ENCODE results near the gene SLC24A4. TPM values are rescaled to one million over a fixed set of nuclear protein-coding genes. Genes with fewer than 3 reads are reported as not detected.
A peak's percentile ranks its signal among the peaks of the same experiment; 100 is the strongest.

Gene SLC24A4
- total and polyA plus RNA-seq, 4 donors: 5.8 to 11.8 (median 6.9) TPM

GRCh38 chr14:92421751-92422150, 98.8 kb downstream of the SLC24A4 start:
- WGBS (ENCODE audit: insufficient coverage): no CpG with 5 or more reads among the region's 6 CpGs
- no peak overlapping the region for H3K27ac ChIP-seq (ENCODE audit: low read depth, low read length)
- peak in 1 of 6 donors; percentile 79 for DNase-seq (ENCODE audit: low read depth in 4 of 6, low spot score in 6 of 6)

GRCh38 chr14:92425101-92425500, 102.1 kb downstream of the SLC24A4 start:
- no peaks in the 10 kb centered on the region for H3K9me3 ChIP-seq (ENCODE audit: control insufficient read depth, insufficient read depth, low read length)
- DNase-seq (ENCODE audit: low read depth in 4 of 6, low spot score in 6 of 6): no peak
- H3K4me1 ChIP-seq (ENCODE audit: control insufficient read depth, insufficient read depth, low read length): no peaks in the 10 kb centered on the region
- no peak overlapping the region for H3K4me3 ChIP-seq (ENCODE audit: low read depth, low read length)
- H3K27me3 ChIP-seq (ENCODE audit: control insufficient read depth, insufficient read depth, low read length): no peaks in the 10 kb centered on the region
- no peaks in the 10 kb centered on the region for H3K36me3 ChIP-seq (ENCODE audit: control insufficient read depth, insufficient read depth, low read length)
- no peak overlapping the region for H3K27ac ChIP-seq (ENCODE audit: low read depth, low read length)

More at GRCh38 chr14:92421751-92422150, 98.8 kb downstream of the SLC24A4 start:
- Histone ChIP-seq H3K4me1 (ENCODE audit: control insufficient read depth, insufficient read depth, low read length) (no peaks in the 10 kb centered on the region), H3K9me3 (ENCODE audit: control insufficient read depth, insufficient read depth, low read length) (no peaks in the 10 kb centered on the region), H3K4me3 (ENCODE audit: low read depth, low read length) (no peak overlapping the region), H3K27me3 (ENCODE audit: control insufficient read depth, insufficient read depth, low read length) (no peaks in the 10 kb centered on the region), H3K36me3 (ENCODE audit: control insufficient read depth, insufficient read depth, low read length) (no peaks in the 10 kb centered on the region)

- H3K27ac ChIP-seq (ENCODE audit: low read depth, low read length): no peak overlapping the region
- DNase-seq (ENCODE audit: low read depth in 4 of 6, low spot score in 6 of 6): no peak
- 74% methylated on average over 3 of the region's 4 CpGs for WGBS (ENCODE audit: insufficient coverage)
- H3K27me3 ChIP-seq (ENCODE audit: control insufficient read depth, insufficient read depth, low read length): no peaks in the 10 kb centered on the region
- no peaks in the 10 kb centered on the region for H3K36me3 ChIP-seq (ENCODE audit: control insufficient read depth, insufficient read depth, low read length)
- no peaks in the 10 kb centered on the region for H3K4me1 ChIP-seq (ENCODE audit: control insufficient read depth, insufficient read depth, low read length)
- no peaks in the 10 kb centered on the region for H3K9me3 ChIP-seq (ENCODE audit: control insufficient read depth, insufficient read depth, low read length)
- H3K4me3 ChIP-seq (ENCODE audit: low read depth, low read length): no peak overlapping the region
Observed at GRCh38 chr14:92426237-92426636, 103.3 kb downstream of the SLC24A4 start.

DNA sequence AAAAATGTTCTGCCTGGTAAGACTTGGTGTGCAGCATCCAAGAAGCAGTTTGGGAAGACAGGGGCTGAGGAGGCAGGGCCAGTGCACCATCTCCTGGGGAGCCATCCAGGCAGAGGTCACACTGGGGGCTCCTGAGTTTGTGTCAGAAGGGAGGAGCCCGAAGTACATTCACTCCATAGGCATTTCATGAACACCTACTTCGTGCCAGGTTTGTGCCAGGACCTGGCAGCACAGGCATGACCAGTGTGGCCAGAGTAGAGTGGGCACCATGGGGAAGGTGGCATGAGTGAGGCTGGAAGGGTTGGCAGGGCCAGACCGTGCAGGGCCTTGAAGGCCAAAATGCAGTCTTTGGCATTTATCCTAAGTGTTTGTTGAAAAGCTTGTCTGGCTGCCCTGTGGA, 104.1 kb downstream of the SLC24A4 start:
- Histone ChIP-seq H3K4me3 (ENCODE audit: low read depth, low read length) (no peak overlapping the region), H3K27me3 (ENCODE audit: control insufficient read depth, insufficient read depth, low read length) (no peaks in the 10 kb centered on the region), H3K4me1 (ENCODE audit: control insufficient read depth, insufficient read depth, low read length) (no peaks in the 10 kb centered on the region), H3K9me3 (ENCODE audit: control insufficient read depth, insufficient read depth, low read length) (no peaks in the 10 kb centered on the region), H3K27ac (ENCODE audit: low read depth, low read length) (no peak overlapping the region), H3K36me3 (ENCODE audit: control insufficient read depth, insufficient read depth, low read length) (no peaks in the 10 kb centered on the region)
- DNase-seq (ENCODE audit: low read depth in 4 of 6, low spot score in 6 of 6): no peak
- WGBS (ENCODE audit: insufficient coverage): 79% methylated on average over 2 of the region's 3 CpGs

DNA sequence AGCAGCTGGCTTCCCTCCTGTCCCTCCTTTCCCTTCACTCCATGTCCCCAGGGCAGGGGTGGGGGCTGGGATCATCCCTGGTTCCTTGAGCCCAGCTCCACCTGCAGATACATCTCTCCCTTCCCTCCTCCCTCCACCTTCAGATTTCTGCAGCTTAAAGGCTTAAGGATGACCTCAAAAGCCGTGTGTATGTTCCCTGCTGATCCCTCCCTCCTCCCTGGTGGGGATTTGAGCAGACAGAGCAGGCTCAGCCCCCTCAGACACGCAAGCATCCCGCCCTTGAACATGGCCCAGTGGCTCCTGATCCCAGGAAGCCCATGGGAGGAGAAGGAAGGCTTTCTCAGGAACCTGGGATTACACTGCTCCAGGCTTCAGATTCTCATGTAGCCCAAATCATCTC, 107.7 kb downstream of the SLC24A4 start:
- no peak for DNase-seq (ENCODE audit: low read depth in 4 of 6, low spot score in 6 of 6)
- H3K4me3 ChIP-seq (ENCODE audit: low read depth, low read length): no peak overlapping the region
- H3K27me3 ChIP-seq (ENCODE audit: control insufficient read depth, insufficient read depth, low read length): no peaks in the 10 kb centered on the region
- H3K4me1 ChIP-seq (ENCODE audit: control insufficient read depth, insufficient read depth, low read length): no peaks in the 10 kb centered on the region
- H3K27ac ChIP-seq (ENCODE audit: low read depth, low read length): no peak overlapping the region
- no peaks in the 10 kb centered on the region for H3K36me3 ChIP-seq (ENCODE audit: control insufficient read depth, insufficient read depth, low read length)
- H3K9me3 ChIP-seq (ENCODE audit: control insufficient read depth, insufficient read depth, low read length): peaks cover 3% of the 10 kb centered on the region
- WGBS (ENCODE audit: insufficient coverage): 43% methylated on average over 1 of the region's 3 CpGs

DNA sequence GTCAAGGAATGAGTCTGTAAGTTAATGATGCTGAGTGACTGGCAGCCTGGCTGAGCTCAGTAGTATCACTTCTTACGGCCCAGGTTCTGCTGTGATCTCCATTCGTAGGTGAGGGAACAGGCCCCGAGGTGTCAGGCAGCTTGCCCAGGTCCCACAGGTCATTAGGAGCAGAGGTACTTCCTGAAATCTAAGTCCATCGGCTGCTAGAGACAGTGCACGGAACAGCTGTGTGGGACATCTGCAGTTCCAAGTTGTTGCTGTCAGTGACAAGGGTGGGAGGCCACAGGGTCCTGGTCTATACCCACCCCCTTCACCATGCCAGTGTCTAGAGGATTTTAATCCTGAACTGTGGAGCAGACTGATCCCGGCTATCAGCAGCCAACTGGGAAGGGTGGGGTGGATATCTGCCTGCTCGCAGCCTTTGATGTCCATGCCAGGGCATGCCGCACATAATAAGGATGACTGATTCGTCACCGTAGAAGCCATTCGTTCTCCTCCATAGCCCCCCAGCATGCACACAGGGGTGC, 108.3 kb downstream of the SLC24A4 start:
- no peak for DNase-seq (ENCODE audit: low read depth in 4 of 6, low spot score in 6 of 6)
- WGBS (ENCODE audit: insufficient coverage): 69% methylated on average over 9 of the region's 11 CpGs

GRCh38 chr14:92433407-92433806, 110.4 kb downstream of the SLC24A4 start:
- Histone ChIP-seq H3K27me3 (ENCODE audit: control insufficient read depth, insufficient read depth, low read length) (no peaks in the 10 kb centered on the region), H3K4me3 (ENCODE audit: low read depth, low read length) (no peak overlapping the region), H3K4me1 (ENCODE audit: control insufficient read depth, insufficient read depth, low read length) (no peaks in the 10 kb centered on the region), H3K36me3 (ENCODE audit: control insufficient read depth, insufficient read depth, low read length) (no peaks in the 10 kb centered on the region), H3K27ac (ENCODE audit: low read depth, low read length) (no peak overlapping the region), H3K9me3 (ENCODE audit: control insufficient read depth, insufficient read depth, low read length) (peaks cover 3% of the 10 kb centered on the region)
- no peak for DNase-seq (ENCODE audit: low read depth in 4 of 6, low spot score in 6 of 6)
- WGBS (ENCODE audit: insufficient coverage): no CpG with 5 or more reads among the region's 2 CpGs

More for the DNA sequence above, 108.3 kb downstream of the SLC24A4 start:
- no peaks in the 10 kb centered on the region for H3K4me1 ChIP-seq (ENCODE audit: control insufficient read depth, insufficient read depth, low read length)
- no peaks in the 10 kb centered on the region for H3K36me3 ChIP-seq (ENCODE audit: control insufficient read depth, insufficient read depth, low read length)
- H3K4me3 ChIP-seq (ENCODE audit: low read depth, low read length): no peak overlapping the region
- H3K9me3 ChIP-seq (ENCODE audit: control insufficient read depth, insufficient read depth, low read length): peaks cover 3% of the 10 kb centered on the region
- H3K27ac ChIP-seq (ENCODE audit: low read depth, low read length): no peak overlapping the region
- no peaks in the 10 kb centered on the region for H3K27me3 ChIP-seq (ENCODE audit: control insufficient read depth, insufficient read depth, low read length)

DNA sequence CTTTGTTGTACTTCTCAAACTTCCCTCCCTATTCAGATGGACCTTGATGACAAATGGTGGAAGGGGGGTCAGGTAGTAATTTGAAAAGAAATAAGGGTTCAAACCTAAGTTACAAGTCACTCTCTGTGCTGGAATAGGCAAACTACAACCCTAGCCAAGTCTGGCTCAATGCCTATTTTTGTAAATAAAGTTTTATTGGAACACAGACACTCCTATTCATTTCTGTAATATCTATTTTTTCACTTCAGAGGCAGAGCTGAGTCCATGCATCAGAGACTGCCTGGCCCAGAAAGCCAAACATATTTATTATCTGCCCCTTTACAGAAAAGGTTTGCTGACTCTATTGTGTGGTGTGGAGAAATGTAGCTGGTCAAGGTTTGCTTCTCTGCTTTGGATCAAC, 112.2 kb downstream of the SLC24A4 start:
- Histone ChIP-seq H3K4me3 (ENCODE audit: low read depth, low read length) (no peak overlapping the region), H3K4me1 (ENCODE audit: control insufficient read depth, insufficient read depth, low read length) (no peaks in the 10 kb centered on the region), H3K9me3 (ENCODE audit: control insufficient read depth, insufficient read depth, low read length) (peaks cover 3% of the 10 kb centered on the region), H3K27ac (ENCODE audit: low read depth, low read length) (no peak overlapping the region), H3K36me3 (ENCODE audit: control insufficient read depth, insufficient read depth, low read length) (no peaks in the 10 kb centered on the region), H3K27me3 (ENCODE audit: control insufficient read depth, insufficient read depth, low read length) (no peaks in the 10 kb centered on the region)
- no peak for DNase-seq (ENCODE audit: low read depth in 4 of 6, low spot score in 6 of 6)

- 80% methylated on average over 3 of the region's 10 CpGs for WGBS (ENCODE audit: insufficient coverage)
- Histone ChIP-seq H3K27me3 (ENCODE audit: control insufficient read depth, insufficient read depth, low read length) (no peaks in the 10 kb centered on the region), H3K4me1 (ENCODE audit: control insufficient read depth, insufficient read depth, low read length) (no peaks in the 10 kb centered on the region), H3K9me3 (ENCODE audit: control insufficient read depth, insufficient read depth, low read length) (peaks cover 3% of the 10 kb centered on the region), H3K4me3 (ENCODE audit: low read depth, low read length) (no peak overlapping the region), H3K36me3 (ENCODE audit: control insufficient read depth, insufficient read depth, low read length) (no peaks in the 10 kb centered on the region), H3K27ac (ENCODE audit: low read depth, low read length) (no peak overlapping the region)
- no peak for DNase-seq (ENCODE audit: low read depth in 4 of 6, low spot score in 6 of 6)
Observed at GRCh38 chr14:92436115-92436776, 113.3 kb downstream of the SLC24A4 start.

- DNase-seq (ENCODE audit: low read depth in 4 of 6, low spot score in 6 of 6): no peak
- peaks cover 3% of the 10 kb centered on the region for H3K9me3 ChIP-seq (ENCODE audit: control insufficient read depth, insufficient read depth, low read length)
- H3K4me1 ChIP-seq (ENCODE audit: control insufficient read depth, insufficient read depth, low read length): no peaks in the 10 kb centered on the region
- no peaks in the 10 kb centered on the region for H3K27me3 ChIP-seq (ENCODE audit: control insufficient read depth, insufficient read depth, low read length)
- no peaks in the 10 kb centered on the region for H3K36me3 ChIP-seq (ENCODE audit: control insufficient read depth, insufficient read depth, low read length)
- no peak overlapping the region for H3K4me3 ChIP-seq (ENCODE audit: low read depth, low read length)
- no peak overlapping the region for H3K27ac ChIP-seq (ENCODE audit: low read depth, low read length)
- WGBS (ENCODE audit: insufficient coverage): 84% methylated on average over 5 of the region's 5 CpGs
Observed at GRCh38 chr14:92437309-92437708, 114.3 kb downstream of the SLC24A4 start.

All from spinal cord (tissue), 10 donors.